NCI-H1436 treated with DMSO at 0.1 percent for 48 hours (cell line): Measurements from ENCODE around the gene HLF.

Source experiments
- DNase-seq: peaks from one replicate; lab custom pipeline; 2025; lab: John Stamatoyannopoulos, UW

The HLF gene

GRCh38 chr17:55308613-55309391 is 44.0 kb downstream of the HLF start:
- no peak for DNase-seq

- no peak for DNase-seq
Measured at GRCh38 chr17:55311767-55312375, 47.1 kb downstream of the HLF start.

- DNase-seq, result no peak
Measured at GRCh38 chr17:55312852-55313251, 48.1 kb downstream of the HLF start.

GRCh38 chr17:55314061-55314783 is 49.5 kb downstream of the HLF start:
- no peak for DNase-seq

- no peak for DNase-seq
Measured at GRCh38 chr17:55314784-55315491, 50.2 kb downstream of the HLF start.

- DNase-seq, result no peak
Measured at GRCh38 chr17:55316499-55316898, 51.7 kb downstream of the HLF start.

- DNase-seq, result no peak
Measured at GRCh38 chr17:55317284-55317683, 52.5 kb downstream of the HLF start.

GRCh38 chr17:55318081-55318480 is 53.3 kb downstream of the HLF start:
- no peak for DNase-seq

GRCh38 chr17:55318715-55319487 is 54.1 kb downstream of the HLF start:
- no peak for DNase-seq

- DNase-seq, result no peak
Measured at GRCh38 chr17:55319933-55320593, 55.3 kb downstream of the HLF start.

- no peak for DNase-seq
Measured at GRCh38 chr17:55320594-55321426, 56.0 kb downstream of the HLF start.

- no peak for DNase-seq
Measured at GRCh38 chr17:55321427-55322060, 56.8 kb downstream of the HLF start.

GRCh38 chr17:55322453-55322985 is 57.8 kb downstream of the HLF start:
- no peak for DNase-seq

- DNase-seq, result no peak
Measured at GRCh38 chr17:55323518-55324295, 58.9 kb downstream of the HLF start.

GRCh38 chr17:55324296-55324978 is 59.7 kb downstream of the HLF start:
- no peak for DNase-seq

GRCh38 chr17:55325406-55325805 is 60.6 kb downstream of the HLF start:
- no peak for DNase-seq

- no peak for DNase-seq
Measured at GRCh38 chr17:55326030-55326429, 61.3 kb downstream of the HLF start.
